Sigmoid colon (tissue), 4 donors: ENCODE measurements around the gene ARMH3.

Experiments used
- EP300 ChIP-seq, 4 donors: sonication (generic); formaldehyde crosslinking; IDR thresholded peaks; one replicate each; pipeline ENCODE4 v1.6.1; 2017; ENCODE audit warnings: antibody characterized with exemption in 4 of 4
- POLR2A ChIP-seq, 2 donors: fragments of 450-650 bp; IDR thresholded peaks; one replicate each; pipeline ENCODE4 v1.6.1; 2016; ENCODE audit warnings: antibody characterized with exemption in 2 of 2, mild to moderate bottlenecking in 2 of 2, moderate library complexity in 2 of 2
- POLR2AphosphoS5 ChIP-seq, 4 donors: sonication (generic); formaldehyde crosslinking; IDR thresholded peaks; one replicate each; pipeline ENCODE4 v1.6.1; 2017; ENCODE audit warnings: antibody characterized with exemption in 4 of 4
- TF ChIP-seq, protein P1 (sequence below), 4 experiments: fragments of 450-650 bp in 3 of 4; fragments of 200-600 bp in 1 of 4; IDR thresholded peaks; one replicate each; pipeline ENCODE4 v1.5.1; 2016 to 2019; ENCODE audit warnings: antibody characterized with exemption in 4 of 4, mild to moderate bottlenecking in 3 of 4, moderate library complexity in 2 of 4

- TF ChIP-seq EP300 (IDR thresholded peaks at IDR 0.05) (no peak), POLR2A (IDR thresholded peaks at IDR 0.05) (no peak), POLR2AphosphoS5 (IDR thresholded peaks at IDR 0.05) (no peak)
- TF ChIP-seq, protein P1, sequence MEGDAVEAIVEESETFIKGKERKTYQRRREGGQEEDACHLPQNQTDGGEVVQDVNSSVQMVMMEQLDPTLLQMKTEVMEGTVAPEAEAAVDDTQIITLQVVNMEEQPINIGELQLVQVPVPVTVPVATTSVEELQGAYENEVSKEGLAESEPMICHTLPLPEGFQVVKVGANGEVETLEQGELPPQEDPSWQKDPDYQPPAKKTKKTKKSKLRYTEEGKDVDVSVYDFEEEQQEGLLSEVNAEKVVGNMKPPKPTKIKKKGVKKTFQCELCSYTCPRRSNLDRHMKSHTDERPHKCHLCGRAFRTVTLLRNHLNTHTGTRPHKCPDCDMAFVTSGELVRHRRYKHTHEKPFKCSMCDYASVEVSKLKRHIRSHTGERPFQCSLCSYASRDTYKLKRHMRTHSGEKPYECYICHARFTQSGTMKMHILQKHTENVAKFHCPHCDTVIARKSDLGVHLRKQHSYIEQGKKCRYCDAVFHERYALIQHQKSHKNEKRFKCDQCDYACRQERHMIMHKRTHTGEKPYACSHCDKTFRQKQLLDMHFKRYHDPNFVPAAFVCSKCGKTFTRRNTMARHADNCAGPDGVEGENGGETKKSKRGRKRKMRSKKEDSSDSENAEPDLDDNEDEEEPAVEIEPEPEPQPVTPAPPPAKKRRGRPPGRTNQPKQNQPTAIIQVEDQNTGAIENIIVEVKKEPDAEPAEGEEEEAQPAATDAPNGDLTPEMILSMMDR (IDR thresholded peaks at IDR 0.05) = no peak
Observed at GRCh38 chr10:101832325-101832771, 223.6 kb downstream of the ARMH3 start.
